ENCODE results near the gene CD40LG.

Gene CD40LG

DNA sequence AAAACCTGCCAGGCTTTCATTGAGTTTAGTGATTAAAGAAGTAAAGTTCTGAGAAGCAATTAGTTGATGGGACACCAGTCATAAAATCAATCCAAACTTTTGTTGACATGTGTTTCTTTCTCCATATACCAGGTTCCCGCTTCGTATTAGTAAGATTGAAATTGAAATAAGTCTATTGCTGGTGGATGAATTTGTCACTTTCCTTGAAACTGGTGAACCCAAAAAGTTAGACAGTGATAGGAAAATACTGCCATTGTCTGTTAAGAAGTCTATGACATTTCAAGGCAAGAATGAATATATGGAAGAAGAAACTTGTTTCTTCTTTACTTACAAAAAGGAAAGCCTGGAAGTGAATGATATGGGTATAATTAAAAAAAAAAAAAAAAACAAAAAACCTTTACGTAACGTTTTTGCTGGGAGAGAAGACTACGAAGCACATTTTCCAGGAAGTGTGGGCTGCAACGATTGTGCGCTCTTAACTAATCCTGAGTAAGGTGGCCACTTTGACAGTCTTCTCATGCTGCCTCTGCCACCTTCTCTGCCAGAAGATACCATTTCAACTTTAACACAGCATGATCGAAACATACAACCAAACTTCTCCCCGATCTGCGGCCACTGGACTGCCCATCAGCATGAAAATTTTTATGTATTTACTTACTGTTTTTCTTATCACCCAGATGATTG lies at the start of gene CD40LG:
Gene CD40LG (plus strand): TSS at position 482 of the 684 bp plus-strand sequence. CDS start 91 bp downstream, at position 573.
- DNase-seq = peak; percentile 39

DNA sequence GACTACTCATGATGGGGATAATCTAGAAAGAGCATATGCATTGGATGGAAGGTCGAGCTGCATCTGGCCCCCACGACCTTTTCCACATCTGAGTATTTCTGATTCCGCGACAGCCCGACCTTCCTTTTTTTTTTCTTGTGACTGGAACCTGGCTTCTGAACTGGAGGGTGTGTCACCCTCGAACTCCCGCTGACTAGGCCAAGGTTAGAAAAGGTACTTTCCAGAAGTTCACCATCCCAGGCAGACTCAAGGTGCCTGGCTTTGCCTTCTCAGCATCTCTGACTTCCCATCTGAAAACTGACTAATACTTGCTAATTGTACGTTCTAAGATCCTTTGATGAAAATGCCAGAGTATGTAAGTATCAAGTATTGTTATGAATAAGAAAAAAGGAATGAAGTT lies 49.3 kb upstream of the CD40LG start:
- peak; percentile 39 for DNase-seq

DNA sequence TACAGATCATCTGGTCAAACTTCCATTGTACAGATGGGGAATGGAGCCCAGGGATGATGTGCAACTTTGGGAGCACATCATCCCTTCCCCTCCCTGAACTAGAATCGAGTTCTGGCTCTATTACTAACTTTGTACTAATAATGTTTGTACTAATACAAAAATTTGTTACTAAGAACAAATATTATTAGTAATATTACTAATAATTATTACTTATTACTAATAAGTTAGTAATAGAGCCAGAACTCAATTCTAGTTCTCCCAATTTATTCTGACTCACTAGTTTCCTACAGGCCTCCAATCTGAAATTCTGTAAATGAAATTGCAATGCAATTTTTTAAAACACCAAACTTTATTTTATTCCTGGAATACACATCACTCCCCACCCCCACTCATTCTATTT lies 47.9 kb upstream of the CD40LG start:
- DNase-seq = no peak

DNA sequence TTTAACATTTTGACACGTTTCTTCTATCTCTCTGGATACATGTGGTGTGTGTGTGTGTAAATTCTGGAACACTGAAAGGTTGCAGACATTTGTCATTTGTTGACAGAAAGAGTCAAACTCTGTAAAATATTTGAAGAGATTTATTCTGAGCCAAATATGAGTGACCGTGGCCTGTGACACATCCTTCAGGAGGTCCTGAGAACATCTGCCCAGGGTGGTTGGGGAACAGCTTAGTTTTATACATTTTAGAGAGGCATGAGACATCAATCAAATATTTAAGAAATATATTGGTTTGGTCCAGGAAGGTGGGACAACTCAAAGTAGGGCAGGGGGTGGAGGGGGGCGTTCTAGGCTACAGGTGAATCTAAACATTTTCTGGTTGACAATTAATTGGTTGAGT lies 40.7 kb upstream of the CD40LG start:
- no peak for DNase-seq

DNA sequence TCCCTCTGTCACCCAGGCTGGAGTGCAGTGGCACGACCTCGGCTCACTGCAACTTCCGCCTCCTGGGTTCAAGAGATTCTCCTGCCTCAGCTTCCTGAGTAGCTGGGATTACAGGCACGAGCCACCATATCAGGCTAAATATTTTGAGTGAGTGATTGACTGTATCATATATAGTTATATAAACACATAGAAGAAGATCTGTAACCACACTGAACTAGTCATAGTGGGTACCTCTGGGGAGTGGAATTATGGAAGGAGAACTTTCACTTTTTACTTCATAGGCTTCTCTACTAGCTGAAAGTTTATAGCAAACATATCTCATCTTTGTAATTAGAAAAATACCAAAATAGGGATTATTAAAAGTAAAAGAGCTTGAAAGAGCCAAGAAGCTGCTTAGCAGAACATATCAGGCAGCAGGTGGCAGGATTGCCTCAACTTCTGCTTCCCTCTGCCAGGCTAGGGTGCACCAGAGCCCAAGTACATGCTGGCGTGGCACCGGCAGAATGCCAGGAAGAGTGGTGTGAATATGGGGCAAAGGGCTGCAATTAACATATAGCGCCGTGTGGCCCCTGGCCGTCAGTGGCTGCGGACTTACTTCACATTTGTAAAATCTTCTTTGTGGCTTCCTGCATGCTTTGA lies 39.5 kb upstream of the CD40LG start:
- peak; percentile 61 for DNase-seq

DNA sequence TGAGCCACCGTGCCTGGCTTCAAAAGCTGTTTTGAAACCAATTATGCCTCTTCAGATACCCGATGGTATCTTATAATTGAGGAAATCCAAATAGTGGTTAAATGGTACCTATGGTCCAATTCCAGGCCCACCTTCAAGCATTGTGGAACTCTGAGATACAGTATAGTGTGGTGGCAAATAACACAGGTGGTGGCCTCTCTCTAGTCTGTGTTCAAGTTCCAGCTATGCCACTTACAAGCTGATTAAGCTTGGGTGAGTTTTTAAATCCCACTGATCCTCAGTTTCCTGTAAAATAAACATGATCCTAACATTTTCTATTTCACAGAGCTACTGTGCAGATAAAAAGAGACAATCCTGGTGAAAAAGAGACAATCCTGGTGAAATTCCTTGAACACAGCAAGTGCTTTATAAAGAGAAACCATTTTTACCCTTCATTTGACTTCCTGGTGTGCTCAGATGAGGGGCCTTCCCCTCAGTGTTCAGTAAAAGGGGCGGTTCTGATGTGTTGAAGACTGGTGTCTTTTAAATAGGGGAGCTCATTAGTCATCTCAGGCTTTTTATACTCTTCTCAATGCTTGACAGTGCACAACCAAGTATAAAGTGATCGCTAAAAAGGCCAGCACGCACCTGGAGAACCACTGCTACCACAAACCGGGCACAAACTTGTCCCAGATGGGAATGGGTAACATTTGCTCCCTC lies 30.8 kb upstream of the CD40LG start:
- peak; percentile 29 for DNase-seq

DNA sequence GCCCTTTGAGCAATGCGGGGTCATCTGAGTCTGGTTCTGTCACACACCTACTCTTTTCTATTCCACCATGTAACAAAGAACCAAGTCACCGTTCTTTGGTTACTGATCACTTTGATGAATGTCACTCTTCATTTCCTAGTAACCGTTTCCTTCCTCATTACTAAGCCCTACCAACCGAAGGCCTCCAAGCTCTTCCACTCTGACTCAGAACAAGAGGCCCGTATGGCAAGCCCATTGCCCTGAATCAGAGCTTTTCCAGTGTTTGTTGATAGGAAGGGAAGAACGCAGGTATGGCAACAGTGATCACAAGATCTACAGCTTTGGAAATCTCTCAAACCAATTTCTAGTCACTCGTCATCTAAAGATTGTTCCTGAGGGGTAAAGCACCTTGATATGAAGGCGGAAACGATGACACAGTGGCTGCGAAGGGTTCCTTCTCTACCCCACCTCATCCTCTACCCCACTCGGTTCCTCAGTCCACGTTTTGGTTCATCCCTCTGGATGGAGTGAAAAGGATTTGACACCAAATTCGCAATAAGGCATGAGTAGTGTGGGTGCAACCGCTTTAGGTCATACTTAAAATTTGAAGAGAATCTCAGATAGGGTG lies 28.0 kb upstream of the CD40LG start:
- DNase-seq = peak; percentile 29

DNA sequence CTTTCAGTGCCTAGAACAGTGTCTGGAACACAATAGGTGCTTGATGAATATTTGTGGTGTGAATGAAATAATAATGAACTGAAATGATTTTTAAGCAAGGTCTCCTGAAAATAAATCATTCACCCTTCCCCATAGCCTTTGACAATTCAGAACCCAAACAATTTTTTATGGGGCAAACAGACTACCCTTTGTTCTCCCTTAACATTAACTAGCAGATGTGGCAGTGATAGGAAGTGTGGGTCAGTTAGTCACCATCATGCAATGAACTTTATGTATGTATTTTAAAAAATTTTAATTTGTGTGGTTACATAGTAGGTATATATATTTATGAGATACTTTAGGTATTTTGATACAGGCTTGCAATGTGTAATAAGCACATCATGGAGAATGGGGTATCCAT lies 27.2 kb upstream of the CD40LG start:
- no peak for DNase-seq

DNA sequence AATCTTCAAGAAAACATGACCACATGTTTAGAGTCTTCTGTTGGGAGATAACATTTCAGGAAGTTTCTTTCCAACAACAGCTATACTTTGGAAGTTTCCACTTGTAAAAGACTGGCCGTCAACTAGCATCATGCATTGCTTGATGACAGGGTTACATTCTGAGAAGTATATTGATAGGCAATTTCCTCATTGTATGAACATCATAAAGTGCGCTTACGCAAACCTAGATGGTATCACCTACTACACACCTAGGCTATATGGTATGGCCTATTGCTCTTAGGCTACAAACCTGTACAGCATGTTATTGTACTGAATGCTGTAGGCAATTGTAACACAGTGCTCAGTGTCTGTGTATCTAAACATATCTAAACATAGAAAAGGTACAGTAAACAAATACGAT lies 25.4 kb upstream of the CD40LG start:
- no peak for DNase-seq

DNA sequence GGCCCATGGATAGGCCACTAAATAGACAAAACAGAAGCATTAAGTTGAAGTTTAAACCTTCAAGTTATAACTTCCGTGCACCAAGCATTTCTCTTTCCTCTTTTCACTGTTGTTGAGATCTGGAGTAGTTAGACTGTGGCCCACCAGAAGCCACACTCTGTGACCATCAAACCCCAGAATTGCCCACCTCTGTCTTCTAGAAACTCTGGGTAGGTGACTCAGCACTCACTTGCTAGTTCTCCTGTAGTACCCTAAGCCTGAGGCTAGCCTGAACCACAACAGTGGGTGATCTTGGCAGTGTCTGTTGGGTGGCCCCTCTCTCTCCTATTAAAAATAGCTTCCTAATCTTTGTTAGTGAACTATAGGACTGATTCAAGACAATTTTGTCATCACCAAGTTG lies 24.6 kb upstream of the CD40LG start:
- no peak for DNase-seq

DNA sequence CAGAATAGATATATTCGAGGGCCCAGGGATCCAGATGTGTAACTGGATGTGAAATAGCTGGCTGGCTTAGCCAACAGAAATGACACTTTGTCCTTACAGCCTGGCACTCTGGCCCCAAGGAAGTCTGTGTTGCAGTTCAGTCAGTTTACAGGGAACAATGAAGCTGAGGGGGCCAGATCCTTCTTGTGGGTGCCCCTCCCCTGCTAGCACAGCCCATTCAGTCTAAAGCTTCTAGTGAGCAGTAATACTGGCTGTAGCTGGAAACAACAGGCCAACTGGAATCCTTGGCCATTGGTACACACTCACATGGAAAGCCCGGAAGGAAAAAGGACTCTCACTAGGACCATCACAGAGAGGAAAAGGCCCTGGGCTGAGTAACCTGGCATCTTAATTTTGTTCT lies 22.7 kb upstream of the CD40LG start:
- no peak for DNase-seq

DNA sequence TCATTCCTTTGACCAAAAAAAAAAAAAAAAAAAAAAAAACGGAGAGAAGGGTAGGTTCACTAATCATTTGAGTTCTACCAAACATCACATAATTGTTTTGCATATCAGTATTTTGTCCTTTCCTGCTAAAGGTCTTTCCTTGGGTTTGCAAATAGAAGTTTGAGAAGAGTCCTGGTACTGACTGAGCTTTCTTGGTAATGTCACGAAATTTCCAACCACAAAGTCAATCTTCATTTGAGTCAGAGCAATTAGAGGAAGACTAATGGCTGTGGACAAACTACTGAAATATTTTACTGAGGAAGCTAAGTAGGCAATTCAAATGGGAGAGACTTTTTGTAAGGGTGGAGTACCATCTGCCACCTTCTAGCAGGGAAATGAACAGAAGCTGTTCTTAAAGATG lies 21.7 kb upstream of the CD40LG start:
- DNase-seq = no peak

DNA sequence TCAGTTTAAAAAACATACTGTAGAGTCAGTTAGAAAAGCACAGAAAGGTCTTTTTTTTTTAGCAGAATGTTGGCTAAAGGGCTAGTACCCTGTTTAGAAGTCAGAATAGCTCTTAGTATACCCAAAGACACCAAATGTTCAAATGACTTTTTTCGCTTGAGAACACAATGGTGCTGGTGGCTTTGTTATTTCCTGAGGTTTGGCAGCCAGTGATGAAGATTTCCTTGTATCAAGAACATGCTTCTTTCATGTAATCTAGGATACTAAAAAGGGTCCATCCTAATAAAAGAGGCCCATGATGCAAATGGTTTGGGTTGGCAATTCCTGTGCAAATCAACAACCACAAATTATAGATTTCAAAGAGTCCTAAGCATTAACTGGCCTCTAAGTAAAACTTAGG lies 21.1 kb upstream of the CD40LG start:
- DNase-seq = no peak

DNA sequence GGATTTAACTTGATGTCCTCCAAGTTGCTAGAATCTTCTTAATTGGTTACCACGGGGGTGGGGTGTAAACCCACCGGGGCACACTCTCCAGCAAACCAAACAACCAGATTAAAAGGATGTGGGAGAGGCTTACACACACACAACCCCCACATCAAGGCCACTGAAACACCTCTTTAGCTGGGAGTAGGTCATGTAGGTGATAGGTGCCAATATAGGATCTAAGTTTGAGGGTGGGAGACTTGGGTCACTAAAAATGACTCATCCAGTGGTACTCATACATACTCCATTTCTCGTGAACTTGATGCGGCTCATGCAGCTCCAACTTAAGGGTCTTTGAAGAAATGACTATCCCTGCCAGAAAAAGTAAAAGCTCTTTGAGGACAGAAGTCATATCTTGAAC lies 20.5 kb upstream of the CD40LG start:
- DNase-seq = no peak

DNA sequence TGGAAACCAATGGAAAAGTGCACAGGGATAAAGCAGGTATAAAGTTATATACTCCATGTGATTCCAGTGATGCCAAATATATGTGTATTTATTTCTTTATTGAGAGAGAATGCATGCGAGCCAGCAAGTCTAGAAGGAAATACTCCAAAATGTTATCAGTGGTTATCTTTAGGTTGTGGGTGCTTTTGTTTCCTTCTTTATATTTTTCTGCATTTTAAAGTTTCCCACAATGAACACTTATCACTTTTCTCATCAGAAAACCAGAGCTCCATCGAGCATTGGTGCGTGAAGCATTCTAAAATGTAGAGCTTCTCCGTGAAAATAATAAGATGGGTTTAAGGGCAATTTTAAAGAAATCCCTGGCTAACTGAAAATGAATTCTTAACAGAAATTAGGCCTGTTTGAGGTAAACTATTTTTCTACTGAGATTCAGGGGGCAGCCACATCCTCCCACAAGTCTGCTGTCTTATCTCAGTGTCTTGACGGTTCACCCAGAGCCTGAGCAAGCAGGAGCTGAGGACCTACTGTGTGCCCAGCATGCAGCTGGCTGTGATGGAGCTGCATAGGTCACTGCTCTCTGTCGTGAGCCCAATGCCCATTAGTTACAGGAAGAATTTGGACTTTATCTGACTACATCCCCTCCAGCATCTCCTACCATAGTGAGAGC lies 18.7 kb upstream of the CD40LG start:
- DNase-seq = no peak

DNA sequence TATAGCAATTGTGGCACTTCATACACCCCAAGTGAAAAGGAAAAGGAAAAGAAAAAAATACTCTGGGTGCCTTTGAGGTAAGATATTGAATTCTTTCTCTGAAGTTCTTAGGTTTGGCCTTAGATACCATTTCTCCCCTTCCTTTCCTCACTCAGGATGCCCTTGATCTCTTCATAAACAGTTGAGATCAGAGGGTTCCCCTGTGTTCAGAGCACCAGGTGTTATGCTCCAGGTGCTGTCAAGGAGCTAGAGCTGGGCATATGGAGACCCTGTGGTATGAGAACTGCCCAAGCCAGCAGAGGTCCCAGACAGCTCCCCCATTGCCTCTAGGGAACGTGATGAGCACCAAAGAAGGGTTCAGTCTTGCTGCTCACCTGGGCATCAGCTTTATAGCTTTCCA lies 17.1 kb upstream of the CD40LG start:
- DNase-seq = no peak

DNA sequence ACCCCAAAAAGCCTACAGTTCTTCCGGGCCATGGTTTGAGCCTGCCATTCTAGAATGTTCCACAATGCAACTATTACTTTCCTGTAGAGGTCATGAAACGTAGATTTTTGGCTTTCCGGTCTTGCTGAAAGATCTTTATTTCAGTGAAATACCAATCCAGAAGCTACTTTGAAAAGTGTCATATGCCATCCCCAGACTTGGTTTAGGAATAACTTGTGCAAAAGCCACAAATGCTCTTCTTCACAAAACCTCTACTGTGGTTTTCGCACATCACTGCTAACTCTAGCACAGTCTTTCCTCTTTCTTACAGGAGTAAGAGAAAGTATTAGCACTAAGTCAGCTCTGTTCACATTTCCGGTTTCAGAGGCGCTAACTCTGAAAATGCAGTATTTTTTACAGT lies 12.7 kb upstream of the CD40LG start:
- no peak for DNase-seq

DNA sequence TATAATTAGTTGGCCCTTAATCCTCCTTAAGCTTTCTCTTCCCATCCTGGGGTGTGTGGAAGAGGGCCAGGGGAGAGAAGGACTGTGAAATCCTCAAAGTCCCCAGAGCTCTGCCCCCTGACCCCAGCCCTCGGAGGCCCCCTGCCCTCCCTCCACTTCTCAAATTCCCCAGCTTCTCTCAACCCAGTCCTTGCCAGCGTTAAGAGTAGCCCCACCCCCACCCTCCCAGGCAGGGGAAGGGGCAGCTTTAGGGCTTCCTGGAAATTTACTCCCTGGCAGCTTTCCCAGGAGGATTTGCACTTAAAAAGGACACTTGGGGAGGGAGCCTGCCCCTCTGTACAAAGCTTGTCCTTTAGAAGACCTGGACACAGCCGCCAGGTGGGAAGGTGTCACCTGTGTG lies 11.8 kb upstream of the CD40LG start:
- no peak for DNase-seq

DNA sequence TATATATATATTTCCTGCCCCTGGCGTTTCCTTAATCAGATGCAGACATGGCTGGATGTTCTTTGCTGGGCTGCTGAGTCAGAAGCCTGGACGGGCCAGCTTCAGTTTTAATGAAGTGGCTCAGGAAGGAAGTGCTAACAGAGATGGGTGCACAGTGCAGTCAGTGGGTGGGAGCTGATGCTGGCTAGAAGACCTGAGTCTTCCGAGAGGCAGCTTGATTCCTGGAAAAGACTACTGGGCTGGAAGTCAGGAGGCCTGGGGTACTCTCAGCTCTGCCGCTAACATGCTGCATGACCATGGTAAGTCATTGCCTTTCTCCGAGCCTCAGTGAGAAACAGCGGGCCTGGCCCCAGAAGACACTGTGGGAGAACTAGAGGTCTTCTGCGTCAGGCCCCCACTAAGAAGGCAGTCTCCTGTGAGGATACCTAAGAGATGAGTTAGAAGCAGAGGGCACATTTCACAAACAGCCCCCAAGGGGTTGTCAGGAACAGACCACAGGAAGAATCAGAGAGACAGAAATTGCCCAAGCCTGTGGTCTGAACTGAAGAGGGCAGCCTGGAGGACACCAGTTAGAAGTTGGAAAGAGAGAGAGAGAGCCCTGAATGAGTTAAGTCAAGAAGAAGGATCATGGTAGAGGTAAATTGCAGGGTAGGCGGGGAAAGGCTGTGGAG lies 8.3 kb upstream of the CD40LG start:
- no peak for DNase-seq

DNA sequence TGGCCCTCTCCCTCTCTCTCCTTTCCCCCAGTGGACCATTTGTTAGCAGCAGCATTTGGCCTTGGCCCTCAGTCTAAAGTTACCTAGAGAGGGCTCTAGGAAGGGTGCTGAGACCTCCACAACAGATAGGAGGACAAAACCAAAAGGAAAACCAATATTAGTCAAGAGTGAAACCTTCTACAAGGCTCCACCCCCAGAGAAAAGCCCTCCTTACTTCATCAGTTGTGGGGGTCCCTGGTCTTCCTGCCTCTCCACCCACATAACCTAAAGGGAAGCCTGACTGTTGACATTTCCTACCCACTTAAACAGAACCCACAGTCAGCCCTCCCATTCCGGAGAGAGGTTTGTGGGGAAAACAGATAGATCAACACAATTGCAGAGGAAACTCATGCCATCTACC lies 4.7 kb upstream of the CD40LG start:
- no peak for DNase-seq

DNA sequence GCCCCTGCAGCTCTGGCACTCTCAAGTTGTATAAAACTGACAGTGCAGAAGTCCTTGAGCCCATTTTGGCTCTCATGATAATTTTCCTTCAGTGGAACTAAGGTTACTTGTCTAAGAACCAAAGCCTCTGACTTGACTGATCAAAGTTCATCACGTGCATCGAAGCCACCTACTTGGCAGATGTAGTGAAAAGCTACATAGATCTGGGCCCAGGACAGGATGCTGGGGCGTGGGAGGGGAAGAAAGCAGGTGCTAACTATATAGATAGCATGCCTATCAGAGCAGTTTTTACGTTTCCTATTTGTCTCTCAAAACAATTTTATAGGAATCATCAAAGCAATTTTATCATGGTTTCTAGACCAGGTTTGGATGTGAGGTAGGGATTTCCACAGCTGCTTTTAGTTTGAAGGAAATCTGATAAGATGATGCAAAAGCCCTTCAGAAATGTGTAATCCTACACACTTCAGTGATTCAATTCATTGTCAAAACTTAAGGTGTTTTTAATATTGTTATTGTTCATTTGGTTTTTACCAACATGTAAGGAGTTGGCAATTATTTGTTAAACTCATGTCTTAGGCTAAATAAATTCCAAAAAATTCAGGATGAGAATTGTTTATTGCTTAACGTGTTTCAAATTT lies 1.2 kb upstream of the CD40LG start:
- DNase-seq = peak; percentile 69

DNA sequence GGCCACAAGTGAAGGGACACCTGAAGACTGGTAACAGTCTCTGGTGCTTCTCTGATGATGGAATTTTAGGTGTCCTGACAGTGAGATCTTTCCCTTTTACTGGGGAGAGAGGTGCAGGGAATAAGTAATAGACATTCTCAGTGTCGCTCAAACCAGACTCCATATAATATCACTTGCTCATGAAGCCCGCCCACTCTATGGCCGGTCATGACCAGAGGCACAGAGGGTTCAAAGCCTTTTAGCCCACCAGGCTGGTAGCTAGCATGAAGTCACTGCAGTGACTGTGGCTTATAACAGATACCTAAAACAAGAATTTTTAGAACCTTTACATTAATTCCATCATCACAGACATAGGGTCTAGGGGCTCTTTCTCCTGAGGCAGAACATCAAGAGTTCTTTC lies 2.9 kb downstream of the CD40LG start:
- DNase-seq = no peak

Data from activated naive CD4-positive, alpha-beta T cell treated with anti-CD3 and anti-CD28 coated beads, Interleukin-2, amount 50 U/mL, for 16 hours (primary cell).